ENCODE data around the gene NCAN.

DNA sequence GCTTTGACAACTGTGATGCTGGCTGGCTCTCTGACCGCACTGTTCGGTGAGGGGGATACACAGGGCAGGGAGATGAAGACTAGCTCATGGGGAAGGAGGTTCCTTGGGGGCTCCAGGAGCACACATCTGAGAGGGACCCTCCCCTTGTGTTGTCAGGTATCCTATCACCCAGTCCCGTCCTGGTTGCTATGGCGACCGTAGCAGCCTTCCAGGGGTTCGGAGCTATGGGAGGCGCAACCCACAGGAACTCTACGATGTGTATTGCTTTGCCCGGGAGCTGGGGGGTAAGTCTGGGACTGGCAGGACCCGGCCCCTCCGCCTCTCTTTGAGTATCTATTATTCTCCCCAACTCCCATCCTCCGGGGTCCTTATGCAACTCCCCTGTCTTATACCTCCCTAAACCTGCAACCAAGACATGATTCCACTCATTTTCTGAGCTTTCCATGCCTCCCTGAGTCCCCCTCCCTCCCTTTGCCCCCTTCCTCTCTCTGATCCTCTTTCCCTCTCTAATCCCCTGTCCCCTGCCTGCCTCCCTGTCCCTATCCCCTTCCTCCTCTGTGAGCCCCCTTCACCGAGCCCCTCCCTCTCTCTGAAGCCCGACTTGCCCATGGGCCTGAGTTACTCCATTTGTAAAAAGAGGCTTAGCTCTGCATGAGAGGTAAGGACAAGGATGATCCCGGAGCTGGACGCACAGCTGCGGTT lies 12.5 kb downstream of the NCAN start:
- TF ChIP-seq, protein P1, sequence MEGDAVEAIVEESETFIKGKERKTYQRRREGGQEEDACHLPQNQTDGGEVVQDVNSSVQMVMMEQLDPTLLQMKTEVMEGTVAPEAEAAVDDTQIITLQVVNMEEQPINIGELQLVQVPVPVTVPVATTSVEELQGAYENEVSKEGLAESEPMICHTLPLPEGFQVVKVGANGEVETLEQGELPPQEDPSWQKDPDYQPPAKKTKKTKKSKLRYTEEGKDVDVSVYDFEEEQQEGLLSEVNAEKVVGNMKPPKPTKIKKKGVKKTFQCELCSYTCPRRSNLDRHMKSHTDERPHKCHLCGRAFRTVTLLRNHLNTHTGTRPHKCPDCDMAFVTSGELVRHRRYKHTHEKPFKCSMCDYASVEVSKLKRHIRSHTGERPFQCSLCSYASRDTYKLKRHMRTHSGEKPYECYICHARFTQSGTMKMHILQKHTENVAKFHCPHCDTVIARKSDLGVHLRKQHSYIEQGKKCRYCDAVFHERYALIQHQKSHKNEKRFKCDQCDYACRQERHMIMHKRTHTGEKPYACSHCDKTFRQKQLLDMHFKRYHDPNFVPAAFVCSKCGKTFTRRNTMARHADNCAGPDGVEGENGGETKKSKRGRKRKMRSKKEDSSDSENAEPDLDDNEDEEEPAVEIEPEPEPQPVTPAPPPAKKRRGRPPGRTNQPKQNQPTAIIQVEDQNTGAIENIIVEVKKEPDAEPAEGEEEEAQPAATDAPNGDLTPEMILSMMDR (IDR thresholded peaks at IDR 0.05; ENCODE audit: poor library complexity, severe bottlenecking): no peak
- TF ChIP-seq POLR2AphosphoS5 (IDR thresholded peaks at IDR 0.05) (no peak), TAF1 (IDR thresholded peaks at IDR 0.05; ENCODE audit: low read depth) (no peak), EP300 (conservative IDR thresholded peaks at IDR 0.05; ENCODE audit: poor library complexity, severe bottlenecking) (no peak)

All from neural cell (in vitro differentiated cells).